Psoas muscle (tissue), 8 donors: ENCODE results near the gene GRB7. TPM values are rescaled to one million over a fixed set of nuclear protein-coding genes. Genes with fewer than 3 reads are reported as not detected.

Experiments used
- ATAC-seq, 4 donors: fragments of 200-7000 bp; cut with Tn5 transposase; one replicate each; pipeline ENCODE4 v1.9.1; 2020; ENCODE audit warnings: moderate library complexity in 3 of 4, mild to moderate bottlenecking in 2 of 4
- DNase-seq, 2 donors: peaks; one replicate each; pipeline ENCODE4 v3.0.0-alpha.2; 2020
- H3K27ac ChIP-seq: fragments of 200-600 bp; one replicate; pipeline ENCODE4 v1.8.0; 2022
- H3K27me3 ChIP-seq, 3 donors: fragments of 200-600 bp in 1 of 3; one replicate each; pipeline versions ENCODE4 v1.6.1 to v1.8.0; 2013 to 2022; ENCODE audit warnings: low read length in 2 of 3, mild to moderate bottlenecking in 2 of 3, moderate library complexity in 1 of 3; ENCODE audit not compliant: insufficient read depth in 3 of 3
- H3K36me3 ChIP-seq, 2 donors: fragments of 200-600 bp in 1 of 2; one replicate each; pipeline versions ENCODE4 v1.6.1 to v1.8.0; 2013 to 2022; ENCODE audit warnings: low read depth in 1 of 2, mild to moderate bottlenecking in 1 of 2, moderate library complexity in 1 of 2; ENCODE audit not compliant: insufficient read depth in 1 of 2
- H3K4me1 ChIP-seq: fragments of 200-600 bp; one replicate; pipeline ENCODE4 v1.8.0; 2022
- H3K4me3 ChIP-seq: fragments of 200-600 bp; one replicate; pipeline ENCODE4 v1.8.0; 2022; ENCODE audit warnings: mild to moderate bottlenecking
- H3K9me3 ChIP-seq: fragments of 200-600 bp; one replicate; pipeline ENCODE4 v1.8.0; 2022
- CTCF ChIP-seq: fragments of 200-600 bp; IDR thresholded peaks from one replicate; pipeline ENCODE4 v1.8.0; 2022; ENCODE audit warnings: antibody characterized with exemption
- WGBS, 3 donors: extraction: QIAGEN DNeasy Blood & Tissue Kit; methylation state at CpG; one replicate each; pipeline versions ENCODE4 v1.1.6 to v1.1.7; 2013; 5-methylcytosine and 5-hydroxymethylcytosine counted together
- intact Hi-C, 2 donors: fragments of 100-400 bp; cut with DNase I; formaldehyde crosslinking; loops; one replicate each; pipeline versions ENCODE4 v1.11.0 to v1.14.2; 2022
- polyA plus RNA-seq, 3 donors: library from polyadenylated mRNA; stranded (reverse); fragments of 200-250 nt; gene quantifications; one replicate each; pipeline ENCODE4 v1.2.3, GENCODE V29; 2013
- total RNA-seq, 4 donors: library from RNA; stranded (reverse); fragmentation: NEBNext Ultra II Directional in 2 of 4; extraction: Animal tissue kit (Norgen Biotek cat#: 25700) in 2 of 4; gene quantifications; one replicate each; pipeline versions ENCODE4 v1.2.1 to v1.2.4, GENCODE V29; 2021 to 2023
- donor health status: healthy with polysubstance abuse.
- donor health status: DM: no; HTN: no; CAD: no; lungs with moderate emphysema.
- donor health status: Bipolar disorder and iron deficiency.
- donor health status: healthy.
- donor health status: DM: yes; HTN: yes; CAD: no.
- donor health status: DM: no; HTN: no; CAD: no.
- donor health status: DM: no; HTN: no; CAD: no.
- donor health status: DM: yes; HTN: yes; CAD: no.

The GRB7 gene
- total and polyA plus RNA-seq, 7 donors, result 0.06 to 0.69 TPM; not detected in 5

GRCh38 chr17:39753514-39754160 is 15.9 kb downstream of the GRB7 start:
- Histone ChIP-seq H3K4me1 (no peaks in the 10 kb centered on the region), H3K4me3 (peak overlapping the region; percentile 84), H3K27ac (peak overlapping the region; percentile 81), H3K36me3 (no peaks in the 10 kb centered on the region), H3K9me3 (no peaks in the 10 kb centered on the region), H3K27me3 (peaks cover 0 to 3% (median 0%) of the 10 kb centered on the region in 3 donors)
- intact Hi-C loops, result loop anchor here (1.0 to 5.0 kb wide), 3 partner anchors 131 to 206 kb away; no protein-coding TSS in a partner anchor
- ATAC-seq (peak; percentile 28 to 50 (median 41)), DNase-seq (peak in 1 of 2 donors; percentile 79)
- TF ChIP-seq CTCF, result no peak
- 5 to 7% (median 6%) methylated on average over 48 to 55 of the region's 55 CpGs for WGBS, 3 donors

GRCh38 chr17:39754161-39754957 is 16.6 kb downstream of the GRB7 start:
- intact Hi-C loops, result loop anchor here (1.0 to 5.0 kb wide), 3 partner anchors 132 to 207 kb away; no protein-coding TSS in a partner anchor
- H3K27me3 ChIP-seq, result peaks cover 0 to 3% (median 0%) of the 10 kb centered on the region in 3 donors
- H3K27ac ChIP-seq, result peak overlapping the region; percentile 81
- peak overlapping the region; percentile 84 for H3K4me3 ChIP-seq
- no peaks in the 10 kb centered on the region for H3K4me1 ChIP-seq
- ATAC-seq (peak; percentile 93 to 95 (median 94)), DNase-seq (peak; percentile 92 to 96)
- 0 to 1% (median 0%) methylated on average over 48 to 91 of the region's 91 CpGs for WGBS, 3 donors
- H3K9me3 ChIP-seq, result no peaks in the 10 kb centered on the region
- TF ChIP-seq CTCF, result peak; percentile 97
- no peaks in the 10 kb centered on the region for H3K36me3 ChIP-seq

GRCh38 chr17:39754958-39755553 is 17.3 kb downstream of the GRB7 start:
- DNase-seq (peak in 1 of 2 donors; percentile 55), ATAC-seq (no peak)
- no peak for TF ChIP-seq CTCF
- H3K4me3 ChIP-seq, result peak overlapping the region; percentile 84
- no peaks in the 10 kb centered on the region for H3K36me3 ChIP-seq
- H3K27me3 ChIP-seq, result peaks cover 0 to 3% (median 0%) of the 10 kb centered on the region in 3 donors
- intact Hi-C loops, result loop anchor here (1.0 to 5.0 kb wide), 3 partner anchors 133 to 208 kb away; no protein-coding TSS in a partner anchor
- no peaks in the 10 kb centered on the region for H3K4me1 ChIP-seq
- no peaks in the 10 kb centered on the region for H3K9me3 ChIP-seq
- H3K27ac ChIP-seq, result peak overlapping the region; percentile 81
- 30 to 54% (median 34%) methylated on average over 13 to 21 of the region's 21 CpGs for WGBS, 3 donors

GRCh38 chr17:39755554-39756379 is 18.0 kb downstream of the GRB7 start:
- no peak overlapping the region for H3K4me3 ChIP-seq
- peak overlapping the region; percentile 81 for H3K27ac ChIP-seq
- no peak for DNase-seq

More at GRCh38 chr17:39755554-39756379, 18.0 kb downstream of the GRB7 start:
- Histone ChIP-seq H3K9me3 (no peaks in the 10 kb centered on the region), H3K27me3 (peaks cover 0 to 3% (median 0%) of the 10 kb centered on the region in 3 donors), H3K4me1 (no peaks in the 10 kb centered on the region), H3K36me3 (no peaks in the 10 kb centered on the region)
- intact Hi-C loops, result no loop called here
- 57 to 68% (median 66%) methylated on average over 18 of the region's 18 CpGs for WGBS, 3 donors
- no peak for ATAC-seq
- TF ChIP-seq CTCF, result no peak
